RWPE1 (cell line): ENCODE results near the gene ASCC2.

Experiments
- CTCF ChIA-PET: fragments of 350-600 bp; sonication (Branson Sonifier 250); formaldehyde crosslinking; extraction: SDS; loops from one replicate; lab custom pipeline; 2021; lab: Yijun Ruan, JAX
- POLR2A ChIA-PET: fragments of 400-600 bp; formaldehyde crosslinking; extraction: SDS; loops from one replicate; lab custom pipeline; 2020; ENCODE audit warnings: antibody characterized with exemption; ENCODE audit not compliant: low non-redundant PET; lab: Yijun Ruan, JAX
- DNase-seq: peaks from one replicate; pipeline ENCODE4 v3.0.0; 2012; ENCODE audit warnings: low spot score
- H3K27ac ChIP-seq: fragments of 450-650 bp; 2 replicates; pipeline ENCODE4 v1.5.1; 2017
- TF ChIP-seq, protein P1 (sequence below): fragments of 450-650 bp; conservative IDR thresholded peaks from 2 replicates; pipeline ENCODE4 v1.5.1; 2017; ENCODE audit warnings: low read depth, mild to moderate bottlenecking

The ASCC2 gene

GRCh38 chr22:29768052-29768693, 69.9 kb downstream of the ASCC2 start:
- ChIA-PET POLR2A (no interaction called here), CTCF (no interaction called here)
- peak overlapping the region; percentile 84 for H3K27ac ChIP-seq
- no peak for DNase-seq
- TF ChIP-seq, protein P1, sequence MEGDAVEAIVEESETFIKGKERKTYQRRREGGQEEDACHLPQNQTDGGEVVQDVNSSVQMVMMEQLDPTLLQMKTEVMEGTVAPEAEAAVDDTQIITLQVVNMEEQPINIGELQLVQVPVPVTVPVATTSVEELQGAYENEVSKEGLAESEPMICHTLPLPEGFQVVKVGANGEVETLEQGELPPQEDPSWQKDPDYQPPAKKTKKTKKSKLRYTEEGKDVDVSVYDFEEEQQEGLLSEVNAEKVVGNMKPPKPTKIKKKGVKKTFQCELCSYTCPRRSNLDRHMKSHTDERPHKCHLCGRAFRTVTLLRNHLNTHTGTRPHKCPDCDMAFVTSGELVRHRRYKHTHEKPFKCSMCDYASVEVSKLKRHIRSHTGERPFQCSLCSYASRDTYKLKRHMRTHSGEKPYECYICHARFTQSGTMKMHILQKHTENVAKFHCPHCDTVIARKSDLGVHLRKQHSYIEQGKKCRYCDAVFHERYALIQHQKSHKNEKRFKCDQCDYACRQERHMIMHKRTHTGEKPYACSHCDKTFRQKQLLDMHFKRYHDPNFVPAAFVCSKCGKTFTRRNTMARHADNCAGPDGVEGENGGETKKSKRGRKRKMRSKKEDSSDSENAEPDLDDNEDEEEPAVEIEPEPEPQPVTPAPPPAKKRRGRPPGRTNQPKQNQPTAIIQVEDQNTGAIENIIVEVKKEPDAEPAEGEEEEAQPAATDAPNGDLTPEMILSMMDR, result no peak

GRCh38 chr22:29767171-29768051, 70.7 kb downstream of the ASCC2 start, which contains the start of gene UQCR10:
Gene UQCR10, plus strand, starts transcription at chr22:29767369. Its CDS starts 30 bp downstream, at chr22:29767399.
- ChIA-PET CTCF (interaction anchor here (0.6 to 1.0 kb wide), 3 partner anchors 321 to 995 kb away, joined by 3 to 8 read pairs (median 4); partner anchors contain the start of gene CCDC117), POLR2A (no interaction called here)
- H3K27ac ChIP-seq, result peak within 1 kb of the TSS; percentile 84
- peak; percentile 88 for DNase-seq
- TF ChIP-seq, protein P1, result no peak

- ChIA-PET CTCF (interaction anchor here (0.6 to 1.0 kb wide), 3 partner anchors 322 to 994 kb away, joined by 3 to 8 read pairs (median 4); partner anchors contain the start of gene CCDC117), POLR2A (interaction anchor here (1.1 kb wide), 1 partner anchor 15 kb away, joined by 4 read pairs; no protein-coding TSS in a partner anchor)
- TF ChIP-seq, protein P1, result no peak
- peak within 1 kb of the TSS; percentile 84 for H3K27ac ChIP-seq
- DNase-seq, result peak; percentile 95
Measured at GRCh38 chr22:29766632-29767170, 71.4 kb downstream of the ASCC2 start, which contains the start of gene ZMAT5. Gene ZMAT5, minus strand, starts transcription at chr22:29767007. Its CDS starts 18,463 bp downstream, at chr22:29748544.

DNA sequence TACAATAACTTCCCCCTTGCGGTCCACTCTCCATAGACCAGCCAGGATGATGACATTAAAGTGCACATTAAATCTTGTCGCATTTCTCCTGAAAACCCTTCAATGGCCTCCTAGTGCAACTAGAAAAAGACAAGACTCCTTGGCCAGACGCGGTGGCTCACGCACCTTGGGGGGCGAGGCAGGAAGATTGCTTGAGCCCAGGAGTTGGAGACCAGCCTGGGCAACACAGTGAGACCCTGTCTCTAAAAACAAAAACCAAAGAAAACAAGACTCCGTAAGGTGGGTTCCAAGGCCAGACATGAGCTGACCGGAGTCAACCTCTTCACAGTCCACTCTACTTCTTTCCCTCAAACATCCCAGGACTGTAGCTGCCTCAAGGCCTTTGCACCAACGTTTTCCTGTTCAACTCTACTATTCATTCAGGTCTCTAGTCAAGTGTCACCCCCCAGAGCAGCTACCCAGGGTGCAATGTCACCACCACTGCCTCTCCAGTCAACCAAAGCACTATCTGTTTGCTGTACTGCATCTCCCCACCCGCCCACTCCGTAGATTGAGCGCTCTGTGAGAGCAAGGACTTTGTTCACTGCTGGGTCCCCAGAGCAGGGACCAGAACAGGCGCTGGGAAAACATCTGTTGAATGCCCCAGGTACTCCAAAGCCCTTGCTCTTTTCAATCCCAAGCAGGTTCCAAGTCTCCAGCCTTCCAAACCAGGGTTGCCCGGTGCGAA, 72.0 kb downstream of the ASCC2 start:
- CTCF ChIA-PET, result interaction anchor here (0.7 to 1.0 kb wide), 2 partner anchors 323 to 993 kb away, joined by 3 to 8 read pairs; partner anchors contain the start of gene CCDC117
- H3K27ac ChIP-seq, result peak overlapping the region; percentile 84
- DNase-seq, result no peak
- POLR2A ChIA-PET, result interaction anchor here (0.6 to 1.1 kb wide), 2 partner anchors 15 to 84 kb away, joined by 3 to 4 read pairs; no protein-coding TSS in a partner anchor
- TF ChIP-seq, protein P1, result no peak

DNA sequence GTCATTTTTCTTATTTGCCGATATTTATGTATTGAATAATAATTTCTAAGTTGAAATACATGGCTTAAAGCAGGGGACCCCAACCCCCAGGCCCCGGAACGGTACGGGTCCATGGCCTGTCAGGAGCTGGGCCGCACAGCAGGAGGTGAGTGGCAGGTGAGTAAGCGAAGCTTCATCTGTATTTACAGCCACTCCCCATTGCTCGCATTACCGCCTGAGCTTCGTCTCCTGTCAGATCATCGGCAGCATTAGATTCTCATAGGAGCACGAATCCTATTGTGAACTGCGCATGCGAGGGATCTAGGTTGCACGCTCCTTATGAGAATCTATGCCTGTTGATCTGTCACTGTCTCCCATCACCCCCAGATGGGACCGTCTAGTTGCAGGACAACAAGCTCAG, 75.8 kb downstream of the ASCC2 start:
- TF ChIP-seq, protein P1, result no peak
- no peak for DNase-seq
- ChIA-PET CTCF (interaction anchor here (0.7 to 0.8 kb wide), 2 partner anchors 10 to 24 kb away, joined by 3 to 6 read pairs; no protein-coding TSS in a partner anchor), POLR2A (no interaction called here)
- H3K27ac ChIP-seq, result no peak overlapping the region
